IMR-90 (cell line): ENCODE measurements around the gene ANKMY2. TPM values are rescaled to one million over a fixed set of nuclear protein-coding genes. Genes with fewer than 3 reads are reported as not detected.

ENCODE experiments used
- ATAC-seq: fragments of 200-7000 bp; cut with Tn5 transposase; 2 replicates; pipeline ENCODE4 v1.9.1; 2020; ENCODE audit warnings: low read depth, mild to moderate bottlenecking, moderate library complexity
- BruUV-seq: library from RNA; stranded (reverse); fragments of 400-500 nt; replicated peaks from 2 replicates; lab custom pipeline; 2021; lab: Mats Ljungman, UMichigan
- CTCF ChIA-PET: fragments of 300-600 bp; formaldehyde crosslinking; extraction: SDS; loops from one replicate; lab custom pipeline; 2021; ENCODE audit warnings: antibody characterized with exemption; lab: Yijun Ruan, JAX
- POLR2A ChIA-PET: fragments of 300-600 bp; sonication (Branson Sonifier 250); formaldehyde crosslinking; loops from one replicate; lab custom pipeline; 2022; ENCODE audit warnings: antibody characterized with exemption; ENCODE audit not compliant: unreplicated experiment; lab: Charles Lee
- DNase-seq: peaks from one replicate; pipeline ENCODE4 v3.0.0; 2013
- H2AFZ ChIP-seq: replicated peaks from 2 replicates; pipeline ENCODE3; 2013; ENCODE audit warnings: low read length, mild to moderate bottlenecking; ENCODE audit not compliant: poor library complexity
- H2AK5ac ChIP-seq: 2 replicates; pipeline ENCODE4 v1.6.1; 2013; ENCODE audit warnings: low read depth, low read length, inconsistent platforms
- H2AK9ac ChIP-seq: replicated peaks from 2 replicates; pipeline ENCODE3; 2013; ENCODE audit warnings: mild to moderate bottlenecking, low read depth, low read length, moderate library complexity; ENCODE audit not compliant: poor library complexity
- H2BK120ac ChIP-seq: 2 replicates; pipeline ENCODE4 v1.6.1; 2013; ENCODE audit warnings: low read depth, low read length, inconsistent platforms
- H2BK15ac ChIP-seq: 3 replicates; pipeline ENCODE4 v1.6.1; 2013; ENCODE audit warnings: low read depth, low read length, inconsistent platforms
- H2BK20ac ChIP-seq: 2 replicates; pipeline ENCODE4 v1.6.1; 2013; ENCODE audit warnings: low read depth, mild to moderate bottlenecking, inconsistent platforms, low read length, moderate library complexity
- H2BK5ac ChIP-seq: 2 replicates; pipeline ENCODE4 v1.6.1; 2013; ENCODE audit warnings: mild to moderate bottlenecking, low read depth, low read length, inconsistent platforms; ENCODE audit not compliant: poor library complexity, severe bottlenecking
- H3K14ac ChIP-seq: replicated peaks from 2 replicates; pipeline ENCODE4 v1.6.1; 2013; ENCODE audit warnings: low read depth, low read length, inconsistent platforms
- H3K18ac ChIP-seq: 2 replicates; pipeline ENCODE4 v1.6.1; 2013; ENCODE audit warnings: low read depth, low read length, control low read depth
- H3K23ac ChIP-seq: 2 replicates; pipeline ENCODE4 v1.6.1; 2013; ENCODE audit warnings: low read depth, low read length, inconsistent platforms
- H3K27ac ChIP-seq: 2 replicates; pipeline ENCODE4 v1.5.1; 2013; ENCODE audit warnings: mild to moderate bottlenecking, control low read depth, low read length; ENCODE audit not compliant: insufficient read depth
- H3K27me3 ChIP-seq: 2 replicates; pipeline ENCODE4 v1.6.1; 2013; ENCODE audit warnings: low read length; ENCODE audit not compliant: control insufficient read depth, insufficient read depth
- H3K36me3 ChIP-seq: 2 replicates; pipeline ENCODE4 v1.6.1; 2013; ENCODE audit warnings: low read length, mixed read lengths; ENCODE audit not compliant: control insufficient read depth, insufficient read depth
- H3K4ac ChIP-seq: 2 replicates; pipeline ENCODE4 v1.6.1; 2013; ENCODE audit warnings: low read depth, low read length, inconsistent platforms
- H3K4me1 ChIP-seq: 2 replicates; pipeline ENCODE4 v1.6.1; 2013; ENCODE audit warnings: low read length, mixed read lengths; ENCODE audit not compliant: control insufficient read depth, insufficient read depth
- H3K4me2 ChIP-seq: 2 replicates; pipeline ENCODE4 v1.6.1; 2013; ENCODE audit warnings: low read depth, mild to moderate bottlenecking, control low read depth, low read length, moderate library complexity
- H3K4me3 ChIP-seq: 2 replicates; pipeline ENCODE4 v1.5.1; 2013; ENCODE audit warnings: low read depth, mild to moderate bottlenecking, control low read depth, low read length, moderate library complexity; ENCODE audit not compliant: insufficient read depth
- H3K56ac ChIP-seq: 2 replicates; pipeline ENCODE4 v1.6.1; 2013; ENCODE audit warnings: low read length, inconsistent platforms; ENCODE audit not compliant: insufficient read depth; ENCODE audit errors: extremely low read depth
- H3K79me1 ChIP-seq, 2 experiments: 2 replicates each; pipeline ENCODE4 v1.6.1; 2013; ENCODE audit warnings: low read length in 2 of 2, inconsistent platforms in 1 of 2, low read depth in 1 of 2
- H3K9ac ChIP-seq: 2 replicates; pipeline ENCODE4 v1.6.1; 2013; ENCODE audit warnings: low read depth, low read length, control low read depth
- H3K9me1 ChIP-seq: 2 replicates; pipeline ENCODE4 v1.6.1; 2013; ENCODE audit warnings: low read length, inconsistent platforms; ENCODE audit not compliant: insufficient read depth
- H3K9me3 ChIP-seq: 2 replicates; pipeline ENCODE4 v1.6.1; 2013; ENCODE audit warnings: low read length; ENCODE audit not compliant: control insufficient read depth, insufficient read depth
- H4K20me1 ChIP-seq: 2 replicates; pipeline ENCODE4 v1.6.1; 2013; ENCODE audit warnings: low read length, inconsistent platforms; ENCODE audit not compliant: insufficient read depth
- H4K5ac ChIP-seq: 2 replicates; pipeline ENCODE4 v1.6.1; 2013; ENCODE audit warnings: mild to moderate bottlenecking, low read depth, low read length, control low read depth
- H4K8ac ChIP-seq, 2 experiments: 2 replicates each; pipeline ENCODE4 v1.6.1; 2013; ENCODE audit warnings: low read depth in 2 of 2, low read length in 2 of 2, control low read depth in 1 of 2, inconsistent platforms in 1 of 2
- H4K91ac ChIP-seq: 2 replicates; pipeline ENCODE4 v1.6.1; 2013; ENCODE audit warnings: low read depth, low read length, inconsistent platforms; ENCODE audit not compliant: insufficient read depth
- BHLHE40 ChIP-seq: fragments of 150-350 bp; IDR thresholded peaks from 2 replicates; pipeline ENCODE4 v1.6.1; 2016; ENCODE audit warnings: mild to moderate bottlenecking, low read depth, low read length
- CEBPB ChIP-seq: IDR thresholded peaks from 2 replicates; pipeline ENCODE4 v1.6.1; 2012; ENCODE audit warnings: low read depth, low read length, improper control_type of control experiment
- FOS ChIP-seq: fragments of 150-350 bp; IDR thresholded peaks from 2 replicates; pipeline ENCODE4 v1.6.1; 2016; ENCODE audit warnings: low read depth, low read length
- MAFK ChIP-seq: IDR thresholded peaks from 2 replicates; pipeline ENCODE4 v1.6.1; 2012; ENCODE audit warnings: low read depth, low read length, improper control_type of control experiment
- MXI1 ChIP-seq: IDR thresholded peaks from 2 replicates; pipeline ENCODE4 v1.6.1; 2012; ENCODE audit warnings: low read depth, mild to moderate bottlenecking, low read length, moderate library complexity, borderline replicate concordance
- POLR2A ChIP-seq: IDR thresholded peaks from 2 replicates; pipeline ENCODE4 v1.6.1; 2012; ENCODE audit warnings: mild to moderate bottlenecking, low read depth, low read length
- SMC3 ChIP-seq: fragments of 150-350 bp; IDR thresholded peaks from 2 replicates; pipeline ENCODE4 v1.6.1; 2016; ENCODE audit warnings: low read depth, mild to moderate bottlenecking, antibody characterized with exemption, low read length, moderate library complexity
- WGBS, 2 experiments: methylation state at CpG; one replicate each; pipeline versions ENCODE4 v1.1.5 to v1.1.7; 2013; ENCODE audit warnings: missing lambda C conversion rate in 2 of 2; ENCODE audit not compliant: insufficient read length in 1 of 2; ENCODE audit errors: extremely low coverage in 2 of 2; 5-methylcytosine and 5-hydroxymethylcytosine counted together
- dilution Hi-C: fragments of 300-500 bp; cut with HindIII; formaldehyde crosslinking; loops from one replicate; pipeline ENCODE4 v1.14.3; 2018; ENCODE audit warnings: low sequenced_read_pairs; ENCODE audit not compliant: unreplicated experiment
- in situ Hi-C: fragments of 300-500 bp; cut with MboI; formaldehyde crosslinking; loops from 3 replicates; pipeline ENCODE4 v1.14.3; 2019; ENCODE audit warnings: low sequenced_read_pairs, inconsistent platforms, mixed read lengths
- intact Hi-C: fragments of 100-400 bp; cut with micrococcal nuclease; formaldehyde crosslinking; loops from 2 replicates; pipeline ENCODE4 v1.10.0; 2022
- polyA plus RNA-seq, 3 experiments: library from polyadenylated mRNA; depleted of rRNA; stranded (reverse); fragments of >200 nt; gene quantifications; 2 replicates each; pipeline ENCODE4 v1.2.3, GENCODE V29; 2012; ENCODE audit warnings: low replicate concordance in 1 of 3
- total RNA-seq: library from RNA; depleted of rRNA; stranded (reverse); fragments of >200 nt; gene quantifications from 2 replicates; pipeline ENCODE4 v1.2.3, GENCODE V29; 2012

Gene ANKMY2
- total and polyA plus RNA-seq, 2 of the 4 experiments (the other 2 are of a cell fraction) = 19.5 to 41.9 TPM

- Histone ChIP-seq H2AK9ac (no peak overlapping the region), H2AFZ (no peak overlapping the region), H3K23ac (no peak overlapping the region), H3K56ac (no peak overlapping the region), H4K20me1 (no peaks in the 10 kb centered on the region), H2BK20ac (no peak overlapping the region), H3K4me3 (no peak overlapping the region), H3K9ac (no peak overlapping the region), H3K27me3 (no peaks in the 10 kb centered on the region), H3K36me3 (peaks cover 12% of the 10 kb centered on the region; the same call in 1 of the 2 replicates), H2BK120ac (no peak overlapping the region), H3K9me3 (no peaks in the 10 kb centered on the region), H4K8ac (no peak overlapping the region), H3K4me2 (no peak overlapping the region), H3K4me1 (peaks cover 5% of the 10 kb centered on the region), H4K91ac (no peak overlapping the region), H3K79me1 (peaks cover 0 to 6% of the 10 kb centered on the region in 2 experiments; a peak in 1 of 4 replicates), H3K14ac (no peak overlapping the region), H2BK5ac (no peak overlapping the region), H2BK15ac (no peak overlapping the region), H3K18ac (no peak overlapping the region), H3K4ac (no peak overlapping the region), H4K5ac (no peak overlapping the region), H3K9me1 (peaks cover 5% of the 10 kb centered on the region; the same call in 1 of the 2 replicates), H2AK5ac (no peak overlapping the region), H3K27ac (no peak overlapping the region)
- peak; percentile 34 for TF ChIP-seq FOS
- no peak for TF ChIP-seq SMC3
- no peak for TF ChIP-seq BHLHE40
- no peak for TF ChIP-seq POLR2A
- TF ChIP-seq CEBPB = no peak
- no peak for TF ChIP-seq MAFK
- no peak for TF ChIP-seq MXI1
- in situ Hi-C loops = loop anchor here (25.0 kb wide), 1 partner anchor 292 kb away; no protein-coding TSS in a partner anchor
- peak; percentile 42; the same call in 1 of the 2 replicates for ATAC-seq
- ChIA-PET POLR2A (no interaction called here), CTCF (no interaction called here)
- intact Hi-C loops = no loop called here
- no CpG with 5 or more reads among the region's 2 CpGs for WGBS, 2 experiments
- peak; percentile 41 for DNase-seq
- dilution Hi-C loops = no loop called here
- BruUV-seq = no TSS peak
Observed at GRCh38 chr7:16619979-16620408, 25.6 kb downstream of the ANKMY2 start.
